GOT3 (cell line): Measurements from ENCODE around the gene OLFM1.

ENCODE experiments used
- DNase-seq: peaks from one replicate; lab custom pipeline; 2025; ENCODE audit warnings: mixed read lengths; lab: John Stamatoyannopoulos, UW

OLFM1 gene

DNA sequence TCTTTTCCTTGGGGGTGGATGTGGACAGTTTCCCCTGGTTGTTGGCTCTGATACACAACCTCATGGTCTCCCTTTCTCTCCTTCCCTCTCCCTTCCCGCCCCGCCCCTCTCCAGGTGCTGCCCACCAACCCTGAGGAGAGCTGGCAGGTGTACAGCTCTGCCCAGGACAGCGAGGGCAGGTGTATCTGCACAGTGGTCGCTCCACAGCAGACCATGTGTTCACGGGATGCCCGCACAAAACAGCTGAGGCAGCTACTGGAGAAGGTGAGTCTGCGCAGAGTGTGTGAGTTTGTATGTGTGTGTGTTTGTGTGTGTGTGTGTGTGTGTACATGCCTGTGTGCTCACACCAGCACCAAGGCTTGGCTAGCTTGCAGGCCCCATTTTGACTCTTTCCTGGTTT is 2.6 kb downstream of the OLFM1 start:
- no peak for DNase-seq

DNA sequence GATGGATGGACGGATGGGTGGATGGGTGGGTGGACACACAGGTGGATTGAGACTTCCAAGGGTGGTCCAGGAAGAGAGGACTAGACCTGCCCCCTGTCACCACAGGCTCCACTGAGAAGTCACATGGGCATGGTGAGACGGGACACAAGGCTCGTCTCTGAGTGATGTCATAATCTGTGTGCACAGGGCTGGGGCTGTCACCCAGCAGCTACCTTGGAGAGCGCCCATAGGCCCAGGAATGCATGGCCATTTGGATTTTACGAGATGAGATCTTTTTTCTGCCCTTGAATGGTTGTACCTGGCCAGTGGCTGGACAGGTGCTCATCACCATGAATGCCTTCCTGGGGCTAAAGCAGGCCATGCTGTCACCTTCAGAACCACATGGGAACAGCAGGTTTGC is 3.1 kb downstream of the OLFM1 start:
- no peak for DNase-seq

DNA sequence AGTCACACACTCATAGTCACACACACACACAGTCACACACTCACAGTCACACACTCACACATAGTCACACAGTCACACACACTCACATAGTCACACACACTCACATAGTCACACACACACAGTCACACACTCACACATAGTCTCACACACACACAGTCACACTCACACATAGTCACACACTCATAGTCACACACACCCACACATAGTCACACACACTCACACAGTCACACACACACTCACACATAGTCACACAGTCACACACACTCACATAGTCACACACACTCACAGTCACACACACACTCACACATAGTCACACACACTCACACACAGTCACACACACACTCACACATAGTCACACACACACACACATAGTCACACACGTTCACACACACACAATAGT is 4.1 kb downstream of the OLFM1 start:
- no peak for DNase-seq

DNA sequence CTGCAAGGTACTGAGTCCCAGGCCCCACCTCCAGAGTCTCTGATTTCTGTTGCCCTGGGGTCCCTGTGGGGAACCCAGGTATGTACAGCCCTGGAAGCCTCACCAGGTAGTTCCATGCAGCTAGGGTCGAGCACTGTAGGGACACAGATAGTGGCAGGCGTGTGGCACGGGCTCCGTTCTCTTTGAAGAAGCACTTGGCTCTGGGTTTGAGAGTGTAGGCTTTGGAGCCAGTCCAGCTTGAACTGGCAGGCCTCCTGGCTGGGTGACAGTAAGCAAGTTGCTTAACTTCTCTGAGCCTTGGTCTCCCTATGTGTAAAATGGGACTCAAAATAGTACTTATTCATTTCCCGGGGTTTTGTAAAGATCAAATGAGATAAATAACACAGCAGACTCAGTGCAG is 5.6 kb downstream of the OLFM1 start:
- DNase-seq, result no peak

DNA sequence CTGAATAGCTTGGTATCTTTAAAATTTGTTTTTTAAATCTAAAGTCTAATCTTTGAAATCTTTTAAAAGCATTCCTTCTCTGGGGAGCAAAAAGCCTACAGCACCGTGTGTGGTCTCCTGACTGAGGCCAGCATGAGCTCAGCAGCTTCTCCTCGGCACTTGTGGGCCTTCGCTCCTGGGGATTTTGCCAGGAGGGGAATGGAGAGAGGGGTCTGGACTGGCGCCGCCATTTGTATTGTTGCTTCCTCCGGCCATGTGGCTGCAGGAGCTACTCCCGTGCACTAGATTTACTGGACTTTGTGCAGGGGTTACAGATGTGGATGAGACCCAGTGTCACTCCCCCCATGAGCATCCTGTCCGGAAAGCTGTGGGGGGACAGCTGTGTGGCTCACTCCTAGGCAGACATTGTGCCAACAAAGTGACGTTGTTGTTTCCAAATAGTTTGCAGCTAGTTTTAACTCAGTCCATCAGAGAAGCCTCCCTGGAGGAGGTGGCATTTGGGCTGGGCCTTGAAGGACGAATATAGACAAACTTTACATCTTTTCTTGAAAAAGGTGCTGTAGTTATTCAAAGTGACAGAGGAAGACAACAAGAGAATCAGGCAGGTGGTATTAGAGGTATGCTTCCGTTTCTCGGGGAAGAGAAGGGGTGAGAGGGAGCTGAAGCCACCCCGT is 6.6 kb downstream of the OLFM1 start:
- no peak for DNase-seq

DNA sequence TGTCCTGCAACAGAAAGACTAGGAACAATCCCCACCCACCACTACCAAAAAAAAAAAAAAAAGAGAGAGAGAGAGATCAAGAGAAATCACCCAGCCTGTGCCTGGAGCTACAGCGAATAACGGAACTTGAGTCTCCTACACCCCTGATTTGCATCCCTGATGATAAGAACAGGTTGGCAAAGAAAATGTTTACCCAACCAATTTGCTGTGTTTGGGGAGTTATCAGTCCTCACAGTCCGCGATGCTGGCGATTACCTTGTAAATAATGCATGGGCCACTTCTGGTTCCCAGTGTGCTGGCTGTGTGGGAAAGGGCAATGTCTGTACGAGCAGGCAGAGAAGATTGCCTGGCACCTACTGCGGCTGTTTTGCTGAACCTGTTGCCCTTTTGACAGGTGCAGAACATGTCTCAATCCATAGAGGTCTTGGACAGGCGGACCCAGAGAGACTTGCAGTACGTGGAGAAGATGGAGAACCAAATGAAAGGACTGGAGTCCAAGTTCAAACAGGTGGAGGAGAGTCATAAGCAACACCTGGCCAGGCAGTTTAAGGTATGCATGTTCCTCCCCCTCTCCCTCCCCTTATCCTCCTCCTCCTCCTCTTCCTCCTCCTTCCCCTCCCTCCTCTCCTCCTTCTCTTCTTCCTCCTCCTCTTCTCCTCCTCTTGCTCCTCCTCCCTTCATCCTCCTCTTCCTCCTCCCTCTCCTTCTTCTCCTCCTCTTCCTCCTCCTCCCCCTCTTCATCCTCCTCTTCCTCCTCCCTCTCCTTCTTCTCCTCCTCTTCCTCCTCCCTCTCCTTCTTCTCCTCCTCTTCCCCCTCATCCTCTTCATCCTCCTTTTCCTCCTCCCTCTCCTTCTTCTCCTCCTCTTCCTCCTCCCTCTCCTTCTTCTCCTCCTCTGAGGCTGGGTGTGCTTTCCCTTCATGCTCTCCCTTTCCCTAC is 8.3 kb downstream of the OLFM1 start:
- no peak for DNase-seq

DNA sequence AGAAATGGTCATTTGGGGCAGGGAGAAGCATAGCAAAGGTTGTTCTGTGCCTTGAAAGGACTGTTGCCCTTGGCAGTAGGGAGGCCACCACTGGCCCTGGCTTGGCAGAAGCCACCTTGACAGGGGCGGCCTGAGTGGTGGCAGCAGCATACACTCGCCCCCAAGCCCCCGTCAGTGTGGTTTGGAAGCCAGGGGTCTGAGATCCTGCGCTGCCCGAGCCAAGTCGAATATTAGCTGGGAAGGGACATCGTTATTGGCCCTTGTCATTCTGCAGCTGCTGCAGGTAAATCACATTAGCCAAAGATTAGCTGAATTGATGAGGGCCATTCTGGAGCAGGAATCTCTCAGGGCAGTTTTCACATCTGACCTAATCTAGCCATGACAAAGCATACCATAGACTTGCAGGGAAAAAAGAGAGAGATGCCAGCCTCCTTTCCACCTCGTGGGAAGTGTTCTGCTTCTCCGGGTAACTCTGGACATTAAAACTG is 9.0 kb downstream of the OLFM1 start:
- DNase-seq, result no peak

DNA sequence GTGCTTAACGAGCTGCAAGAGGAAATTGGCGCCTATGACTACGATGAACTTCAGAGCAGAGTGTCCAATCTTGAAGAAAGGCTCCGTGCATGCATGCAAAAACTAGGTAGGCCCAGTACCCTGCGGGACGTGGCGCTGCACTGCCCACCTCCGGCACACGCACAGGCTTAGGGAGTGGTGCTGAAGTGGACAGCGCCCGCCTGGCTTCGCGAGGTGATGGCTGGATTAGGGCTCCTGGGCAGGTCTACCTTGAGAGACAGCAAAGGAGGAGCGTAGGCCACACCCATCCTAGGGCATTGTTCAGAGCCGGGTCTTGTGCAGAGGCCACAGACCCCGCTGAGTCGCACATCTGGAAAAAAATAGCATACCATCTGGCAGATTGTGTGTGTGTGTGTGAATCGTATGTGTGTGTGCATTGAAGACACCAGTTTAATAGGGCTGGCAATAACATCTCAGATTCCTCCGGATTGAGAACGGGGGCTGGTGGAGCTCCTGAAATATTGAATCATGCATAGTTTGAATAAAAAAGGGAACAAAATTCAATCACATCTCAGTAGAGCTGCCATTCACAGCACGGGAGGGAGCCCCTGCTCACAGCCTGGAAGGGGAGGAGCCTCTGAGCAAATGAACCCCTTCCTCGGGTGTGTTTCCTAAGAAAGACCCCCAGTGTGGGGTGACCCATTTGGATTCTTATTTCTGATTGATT is 11.1 kb downstream of the OLFM1 start:
- no peak for DNase-seq

DNA sequence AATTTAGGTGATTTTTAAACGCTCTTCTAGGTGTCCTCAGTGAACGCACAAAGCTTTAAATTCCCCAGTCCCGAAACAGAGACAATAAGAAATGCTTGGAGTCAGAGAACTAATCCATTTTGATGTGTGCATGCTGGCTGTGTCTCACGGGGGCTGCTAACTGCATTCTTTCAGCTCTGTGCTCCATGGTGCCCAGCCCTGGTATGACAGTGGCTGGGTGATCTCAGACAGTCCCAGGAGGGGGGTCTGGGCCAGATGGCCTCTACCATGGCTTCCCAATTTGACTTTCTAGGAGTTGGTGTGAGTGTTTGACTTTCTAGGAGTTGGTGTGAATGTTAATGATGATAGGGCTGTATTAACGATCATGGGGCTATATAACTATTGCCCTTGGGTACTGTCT is 12.1 kb downstream of the OLFM1 start:
- no peak for DNase-seq

DNA sequence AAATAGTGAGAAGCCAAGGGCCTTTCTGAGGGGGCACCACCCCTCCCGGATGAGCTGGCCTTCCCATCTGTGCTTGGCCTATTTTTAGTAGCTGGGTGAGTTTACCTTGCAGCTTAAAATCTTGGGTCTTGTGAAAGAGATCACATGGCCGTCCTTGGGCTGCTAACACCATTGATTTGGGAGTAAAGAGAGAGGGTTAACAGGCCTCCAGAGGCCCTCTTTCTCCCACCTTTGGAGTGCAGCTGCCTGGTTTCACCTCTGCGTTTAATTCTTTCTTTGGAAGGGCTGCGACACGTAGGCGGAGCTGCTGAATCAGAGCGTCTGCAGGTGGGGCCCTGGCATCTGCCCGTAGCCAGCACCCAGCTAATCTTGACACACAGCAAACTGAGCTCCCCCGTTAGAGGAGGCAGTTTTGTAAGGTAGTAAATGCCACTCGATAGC is 12.8 kb downstream of the OLFM1 start:
- no peak for DNase-seq

DNA sequence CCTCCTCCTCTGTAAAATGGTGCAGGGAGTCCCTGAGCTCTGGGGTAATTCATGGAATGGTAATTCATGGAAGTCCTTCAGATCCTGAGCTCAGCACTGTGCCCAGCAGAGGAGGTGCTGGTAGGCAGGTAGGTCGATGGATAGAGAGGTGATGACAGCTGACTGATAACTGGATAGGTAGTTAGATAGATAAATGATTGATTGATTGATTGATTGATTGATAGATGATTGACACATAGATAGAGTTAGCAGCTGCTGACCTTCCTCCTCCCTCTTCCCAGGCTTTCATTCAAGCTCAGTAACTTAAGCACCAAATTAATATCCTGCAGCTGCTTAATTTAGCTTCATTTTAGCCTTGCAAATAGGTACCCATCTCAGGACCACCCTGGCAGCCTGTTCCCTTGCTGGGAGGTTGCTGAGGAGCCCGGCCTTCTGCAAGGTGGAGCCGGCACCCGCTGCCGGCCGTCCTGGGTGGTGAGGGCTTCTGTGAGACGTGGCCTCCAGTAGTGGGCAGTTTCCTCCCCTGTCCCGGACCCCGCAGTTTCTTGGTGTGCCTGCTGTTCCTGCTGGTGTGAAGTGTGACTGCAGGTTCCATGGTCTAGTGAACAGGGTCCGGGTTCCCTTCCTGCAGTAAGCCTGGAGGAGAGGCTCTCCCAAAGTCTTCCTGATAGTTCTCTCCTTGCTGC is 13.4 kb downstream of the OLFM1 start:
- no peak for DNase-seq

DNA sequence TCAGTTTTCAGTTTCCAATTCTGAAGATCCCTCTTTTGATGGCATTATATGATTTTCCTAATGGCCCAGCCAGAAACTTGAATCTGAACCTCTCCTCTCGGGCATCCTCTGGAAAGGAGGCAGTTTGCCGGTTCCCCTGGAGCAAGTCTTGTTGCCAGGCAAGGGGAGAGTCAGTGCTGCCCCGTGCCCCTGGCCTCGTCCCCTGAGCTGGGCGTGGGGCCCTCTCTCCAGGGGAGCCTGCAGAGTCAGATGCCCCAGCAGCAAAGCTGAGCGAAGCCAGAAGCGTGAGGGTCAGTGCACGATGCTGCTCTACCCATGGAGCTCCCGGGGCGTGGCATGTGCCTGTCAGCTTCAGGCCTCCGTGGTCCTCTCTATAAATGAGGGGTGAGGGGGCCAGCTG is 14.0 kb downstream of the OLFM1 start:
- DNase-seq, result no peak

DNA sequence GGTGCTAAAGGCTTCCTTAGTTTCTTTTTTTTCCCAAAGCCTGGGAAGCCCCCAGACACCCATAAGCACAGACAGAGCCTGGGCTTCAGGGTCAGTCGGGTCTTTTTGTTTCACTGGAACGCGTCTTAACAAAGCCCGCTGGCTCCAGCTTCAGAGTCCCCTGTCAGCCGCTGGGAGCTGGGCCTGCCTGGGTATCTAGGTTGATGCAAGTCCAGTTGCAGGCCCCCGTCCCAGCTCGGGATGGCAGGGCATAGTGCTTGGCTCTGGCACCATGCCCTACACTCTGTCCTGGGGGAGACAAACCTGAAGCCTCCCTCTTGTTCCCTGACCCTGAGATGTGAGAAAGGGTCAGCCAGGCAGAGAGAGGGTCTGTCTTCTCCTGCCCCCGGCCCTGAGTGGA is 14.5 kb downstream of the OLFM1 start:
- no peak for DNase-seq

DNA sequence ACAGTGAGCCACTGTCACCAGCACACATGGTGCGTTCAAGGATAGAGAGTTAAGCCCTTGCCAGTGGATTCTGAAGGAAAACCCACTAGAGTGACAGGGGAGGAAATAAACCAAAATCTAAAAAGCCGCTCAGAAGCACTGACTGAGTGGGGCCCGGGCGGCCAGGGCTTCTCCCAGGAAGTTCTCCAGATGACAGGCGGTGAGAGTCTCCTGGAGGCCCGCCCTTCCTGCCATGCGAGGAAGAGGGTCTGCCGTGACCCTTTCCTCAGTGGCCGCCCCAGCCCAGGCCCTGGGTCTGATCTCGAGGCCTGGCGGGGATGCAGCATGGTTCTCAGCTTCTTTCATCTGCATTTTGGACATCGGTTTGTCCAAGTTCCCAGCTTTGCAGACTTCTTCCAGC is 14.9 kb downstream of the OLFM1 start:
- DNase-seq, result no peak

DNA sequence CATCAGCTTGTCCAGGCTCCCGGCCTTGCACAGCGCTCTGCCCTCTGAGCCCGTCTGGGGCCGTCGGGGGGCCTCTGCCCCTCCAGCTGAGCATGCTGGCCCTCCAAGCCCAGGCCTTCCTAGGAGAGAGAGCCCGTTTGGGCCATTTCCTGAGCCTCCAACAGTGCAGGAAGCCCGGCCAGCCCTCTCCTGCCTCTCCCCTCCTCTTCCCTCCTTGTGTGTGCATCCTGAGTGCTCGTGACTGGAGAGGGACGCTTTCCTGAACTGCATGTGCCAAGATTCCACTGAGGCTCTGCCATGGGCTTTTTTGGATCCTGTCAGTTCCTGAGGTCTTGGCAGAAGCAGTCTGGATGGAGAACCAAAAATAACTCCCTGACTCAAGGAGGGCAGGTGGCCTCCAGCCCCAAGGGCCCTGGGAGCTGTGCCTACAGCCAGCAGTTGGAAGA is 15.6 kb downstream of the OLFM1 start:
- DNase-seq, result no peak

DNA sequence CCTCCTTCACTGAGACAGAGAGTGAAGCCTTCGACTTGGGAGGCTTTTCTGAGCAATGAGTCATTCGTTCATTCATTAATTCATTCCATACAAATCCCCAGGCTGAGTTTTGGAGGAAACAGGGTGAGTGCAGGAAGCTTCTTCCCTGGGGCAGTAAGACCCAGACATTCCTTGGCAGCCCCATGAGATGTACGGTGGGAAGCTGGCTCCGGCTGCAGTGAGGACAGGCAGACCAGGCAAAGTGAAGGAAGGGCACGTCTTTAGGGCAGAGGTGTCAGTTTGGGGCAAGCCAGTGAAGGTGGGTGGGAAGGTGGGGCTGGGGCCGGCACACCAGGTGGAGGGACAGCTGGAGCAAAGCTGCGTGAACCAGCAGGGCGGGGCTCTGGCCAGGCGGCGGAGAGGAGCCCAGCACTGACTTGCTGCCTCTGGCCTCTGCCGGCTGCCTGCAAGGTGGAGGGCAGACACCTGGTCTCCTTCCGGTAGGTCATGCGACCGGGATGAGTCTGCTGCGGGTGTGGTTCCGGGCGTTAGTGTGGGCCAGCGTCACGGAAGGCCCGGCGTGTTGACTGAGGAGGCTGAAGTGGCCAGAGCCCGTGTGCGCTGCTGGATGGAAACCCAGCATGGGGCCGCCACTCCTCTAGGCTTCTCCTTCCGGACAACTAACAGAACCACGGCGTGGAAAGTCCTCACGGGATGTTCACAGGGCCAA is 16.6 kb downstream of the OLFM1 start:
- no peak for DNase-seq

DNA sequence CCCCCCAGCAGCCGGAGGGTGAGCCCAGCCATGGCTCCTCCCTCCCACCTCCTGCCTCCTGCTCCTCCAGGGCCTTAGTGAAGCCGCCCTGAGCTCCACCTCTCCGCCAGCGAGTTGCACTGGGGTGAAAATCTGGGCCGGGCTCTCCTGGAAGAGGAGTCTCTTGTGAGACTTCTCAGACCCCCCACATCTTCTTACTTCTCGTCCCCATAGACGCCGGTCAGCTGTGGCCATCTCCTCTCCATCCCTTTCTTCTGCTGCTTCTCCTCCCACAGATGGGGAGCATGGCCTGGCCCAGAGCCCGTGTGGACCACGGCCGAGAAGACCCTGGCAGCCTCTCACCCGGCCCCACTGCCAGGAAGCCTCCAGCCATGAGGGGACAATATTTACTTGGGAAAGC is 17.3 kb downstream of the OLFM1 start:
- DNase-seq, result no peak

DNA sequence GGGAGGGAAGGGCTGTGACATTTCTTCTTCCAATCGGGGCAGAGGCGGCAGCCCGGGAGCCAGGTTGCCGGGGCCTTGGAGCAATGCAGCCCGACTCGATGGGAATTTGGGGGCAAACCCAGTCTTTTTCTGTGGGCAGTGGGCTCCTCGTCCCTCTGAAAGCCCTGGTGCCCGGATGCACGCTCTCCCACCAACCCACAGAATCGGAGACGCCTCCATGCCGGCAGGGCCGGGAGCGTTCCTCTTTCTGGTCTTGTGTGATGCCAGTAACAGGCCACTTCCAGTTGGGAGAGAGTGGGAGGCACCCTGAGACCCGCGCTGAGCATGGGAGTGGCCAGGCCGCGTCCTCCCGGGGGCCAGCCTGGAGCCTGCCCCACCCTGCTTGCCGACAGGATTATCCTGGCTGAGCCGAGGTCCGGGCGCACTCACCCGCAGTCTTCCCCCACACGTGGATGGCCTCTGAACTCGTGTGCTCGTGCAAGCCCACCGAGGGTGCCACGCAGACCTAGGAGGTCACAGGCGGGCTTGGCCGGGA is 17.8 kb downstream of the OLFM1 start:
- DNase-seq, result no peak

DNA sequence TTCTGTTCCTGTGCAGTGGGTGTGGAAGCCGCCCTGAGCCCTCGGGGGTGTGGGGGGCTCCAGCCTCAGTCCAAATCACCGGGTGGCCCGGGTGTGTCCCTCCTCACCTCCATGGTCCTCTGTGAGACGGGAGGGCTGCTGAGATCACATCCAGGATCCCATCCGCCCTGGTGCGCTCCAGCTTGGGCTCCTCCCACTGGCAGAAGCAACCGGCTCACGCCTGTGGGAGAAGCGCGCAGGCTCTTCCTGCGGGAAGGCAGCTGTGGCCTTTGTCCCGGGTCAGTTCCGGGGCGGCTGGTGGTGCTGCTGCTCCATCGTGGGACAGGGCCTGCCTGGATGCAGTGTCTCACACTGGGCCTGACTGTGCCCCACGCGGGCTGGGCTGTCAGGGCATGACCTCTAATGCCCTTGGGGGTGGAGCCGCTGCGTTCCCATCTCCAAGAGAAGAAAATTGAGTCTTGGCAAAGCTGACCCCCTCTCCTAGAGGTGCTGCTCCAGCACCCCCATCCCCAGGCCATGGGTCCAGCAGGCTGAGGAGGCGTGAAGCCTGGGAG is 18.5 kb downstream of the OLFM1 start:
- no peak for DNase-seq

DNA sequence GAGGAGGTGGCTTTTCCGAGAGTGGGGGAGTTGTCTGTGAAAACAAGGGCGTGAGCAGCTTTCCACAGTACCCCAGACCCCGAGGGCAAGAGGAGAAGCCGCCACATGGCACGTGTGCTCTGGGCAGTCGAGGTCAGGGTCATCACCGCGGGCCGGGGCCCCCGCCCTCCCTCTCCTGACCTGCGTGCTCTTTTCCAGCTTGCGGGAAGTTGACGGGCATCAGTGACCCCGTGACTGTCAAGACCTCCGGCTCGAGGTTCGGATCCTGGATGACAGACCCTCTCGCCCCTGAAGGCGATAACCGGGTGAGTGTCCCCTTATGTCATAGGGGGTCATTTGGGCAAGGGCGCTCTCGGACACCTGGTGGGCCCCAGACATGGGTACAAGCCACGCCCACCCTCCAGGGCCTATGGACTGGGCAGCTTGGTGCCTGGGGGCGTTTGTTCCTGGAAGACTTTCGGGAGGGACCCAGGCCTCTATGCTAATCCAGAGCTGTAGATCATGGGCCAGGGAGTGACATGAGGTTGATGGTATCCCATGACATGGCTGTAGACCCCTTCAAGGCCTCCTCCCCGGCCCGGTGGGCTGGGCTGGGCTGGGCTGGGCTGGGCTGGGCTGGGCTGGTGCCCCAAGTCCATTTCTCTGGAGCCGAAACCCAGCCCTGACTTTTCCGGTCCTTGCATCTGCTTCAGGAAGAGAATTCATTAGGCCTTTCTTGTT is 19.2 kb downstream of the OLFM1 start:
- no peak for DNase-seq
